NCI-H146 (cell line): Measurements from ENCODE around the gene HAGH.
A peak's percentile ranks its signal among the peaks of the same experiment; 100 is the strongest.
"Not testable (repeated sequence)": the region's sequence is repeated elsewhere in the genome, so short reads cannot be mapped to it uniquely, and the experiment has no call there.

Experiments
- DNase-seq: peaks from one replicate; lab custom pipeline; 2025; lab: John Stamatoyannopoulos, UW

The HAGH gene

DNA sequence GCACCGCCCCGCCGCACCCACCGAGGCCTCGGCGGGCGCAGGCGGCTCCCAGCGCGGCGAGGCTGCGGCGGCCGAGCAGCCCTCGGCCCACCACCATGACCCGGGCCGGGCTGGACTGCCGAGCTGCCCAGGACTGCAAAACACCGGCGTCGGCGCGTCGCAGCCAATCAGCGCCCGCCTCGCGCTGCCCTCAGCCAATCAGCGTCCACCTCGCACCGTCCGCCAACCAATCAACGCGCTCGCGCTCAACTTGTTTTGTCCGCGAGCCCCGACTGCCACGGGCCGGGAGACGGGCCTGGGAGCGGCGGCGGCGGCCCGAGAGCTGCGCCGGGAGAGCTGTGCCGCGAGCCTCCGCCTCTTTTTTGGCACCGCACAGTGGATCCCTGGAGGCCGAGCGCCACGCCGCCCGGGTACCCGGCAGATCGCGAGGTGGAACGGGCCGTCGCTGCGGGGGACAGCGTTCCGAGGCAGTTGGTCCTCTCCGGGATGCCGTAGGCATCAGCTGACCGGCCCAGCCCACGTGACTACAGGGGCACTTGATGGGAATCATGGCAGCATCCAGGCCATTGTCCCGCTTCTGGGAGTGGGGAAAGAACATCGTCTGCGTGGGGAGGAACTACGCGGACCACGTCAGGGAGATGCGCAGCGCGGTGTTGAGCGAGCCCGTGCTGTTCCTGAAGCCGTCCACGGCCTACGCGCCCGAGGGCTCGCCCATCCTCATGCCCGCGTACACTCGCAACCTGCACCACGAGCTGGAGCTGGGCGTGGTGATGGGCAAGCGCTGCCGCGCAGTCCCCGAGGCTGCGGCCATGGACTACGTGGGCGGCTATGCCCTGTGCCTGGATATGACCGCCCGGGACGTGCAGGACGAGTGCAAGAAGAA is at the start of gene HAGH, which contains the start of gene FAHD1:
Gene HAGH (minus strand): TSS at position 135 of the 883 bp plus-strand sequence. CDS start 38 bp downstream, at position 97.
Gene FAHD1 (plus strand): TSS at position 516 of the 883 bp plus-strand sequence. CDS start 33 bp downstream, at position 549.
- DNase-seq: peak; percentile 94

DNA sequence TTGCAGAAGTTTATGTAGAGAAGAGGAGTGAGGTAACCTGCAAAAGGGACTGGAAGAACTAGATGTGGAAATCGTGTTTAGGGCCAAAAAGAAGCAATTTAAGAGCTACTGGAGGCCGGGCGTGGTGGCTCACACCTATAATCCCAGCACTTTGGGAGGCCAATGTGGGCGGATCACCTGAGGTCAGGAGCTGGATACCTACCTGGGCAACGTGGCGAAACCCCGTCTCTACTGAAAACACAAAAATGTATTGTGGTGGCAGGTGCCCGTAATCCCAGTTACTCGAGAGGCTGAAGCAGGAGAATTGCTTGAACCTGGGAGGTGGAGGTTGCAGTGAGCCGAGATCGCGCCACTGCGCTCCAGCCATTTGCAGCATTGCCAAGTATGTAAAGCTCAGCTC is 49.4 kb upstream of the HAGH start:
- not testable (repeated sequence) for DNase-seq

DNA sequence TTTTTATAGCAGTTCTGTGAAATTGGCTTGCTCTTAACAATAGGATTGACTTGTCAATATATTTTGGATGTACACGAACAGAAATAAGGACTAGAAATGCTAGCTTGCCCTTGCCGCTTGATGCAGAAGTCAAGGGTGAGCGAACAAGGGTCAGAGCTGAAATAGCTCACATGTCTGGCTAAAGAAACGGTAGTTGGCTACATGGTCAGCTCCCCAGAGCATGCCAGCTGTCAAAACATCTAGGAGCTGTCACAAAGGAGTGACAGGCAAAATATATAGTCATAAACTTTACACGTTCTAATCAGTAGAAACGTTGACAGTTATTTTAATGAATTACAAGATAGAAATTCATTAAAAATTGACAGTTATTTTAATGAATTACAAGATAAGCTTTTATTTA is 48.2 kb upstream of the HAGH start:
- peak; percentile 19 for DNase-seq

DNA sequence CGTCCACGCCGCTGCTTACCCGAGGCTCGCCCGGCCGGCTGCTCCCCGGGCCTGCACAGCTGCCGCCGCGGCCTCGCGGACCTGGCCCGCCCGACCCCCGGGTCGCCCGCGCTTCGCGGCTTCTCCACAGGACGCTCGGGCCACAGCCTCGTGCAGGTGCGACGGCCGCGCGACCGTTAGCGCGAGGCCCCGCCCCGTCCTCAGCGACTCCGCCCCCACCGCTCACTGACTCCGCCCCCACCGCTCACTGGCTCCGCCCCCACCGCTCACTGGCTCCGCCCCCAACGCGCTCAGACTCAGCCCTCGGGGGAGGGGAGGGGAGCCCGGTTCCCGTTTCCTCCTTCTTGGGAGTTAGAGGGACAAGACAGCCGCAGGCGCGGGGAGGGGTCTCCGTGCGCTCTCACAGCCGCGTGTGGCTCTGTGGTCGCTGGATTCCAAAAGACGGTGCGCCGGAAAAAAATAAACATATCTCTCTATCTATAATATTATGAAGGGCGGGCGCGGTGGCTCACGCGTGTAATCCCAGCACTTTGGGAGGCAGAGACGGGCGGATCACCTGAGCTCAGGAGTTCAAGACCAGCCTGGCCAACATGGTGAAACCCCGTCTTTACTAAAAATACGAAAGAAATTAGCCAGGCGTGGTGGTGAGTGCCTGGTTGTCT is 45.5 kb upstream of the HAGH start, which contains the start of gene MEIOB:
Gene MEIOB (minus strand): TSS at position 191 of the 662 bp plus-strand sequence. CDS start 3,989 bp downstream, outside the sequence.
- peak; percentile 93 for DNase-seq

DNA sequence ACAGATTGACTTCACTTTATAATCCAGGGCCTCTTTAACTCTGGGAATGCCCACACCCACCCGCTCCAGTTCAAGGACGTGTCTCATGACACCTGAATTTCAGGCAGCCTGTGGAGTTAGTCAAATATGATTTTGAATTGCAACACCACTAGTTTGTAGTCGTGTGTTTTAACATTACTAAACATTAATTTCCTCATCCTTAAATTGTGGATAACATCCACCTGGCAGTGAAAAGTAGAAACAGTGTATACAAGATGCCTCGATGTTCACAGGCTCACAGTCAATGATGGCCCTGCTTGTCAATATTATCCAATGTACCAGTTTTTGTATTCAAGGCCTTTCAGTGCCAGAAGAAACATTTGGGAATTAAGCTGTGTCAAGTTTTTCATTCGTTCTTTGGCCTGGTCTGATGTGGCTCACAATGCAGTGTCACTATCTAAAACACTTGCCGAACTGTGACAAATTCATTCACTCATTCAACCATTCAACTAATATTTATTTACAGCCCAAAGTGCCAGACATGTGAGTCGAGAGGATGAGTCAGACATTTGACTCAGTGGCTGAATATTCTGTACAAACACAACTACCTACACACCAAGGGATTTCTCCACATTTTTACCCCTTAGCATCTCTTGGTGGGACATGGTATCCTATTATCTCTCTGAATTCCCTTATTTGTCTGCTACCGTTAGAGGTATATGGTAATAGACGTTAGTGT is 43.9 kb upstream of the HAGH start:
- DNase-seq: no peak

DNA sequence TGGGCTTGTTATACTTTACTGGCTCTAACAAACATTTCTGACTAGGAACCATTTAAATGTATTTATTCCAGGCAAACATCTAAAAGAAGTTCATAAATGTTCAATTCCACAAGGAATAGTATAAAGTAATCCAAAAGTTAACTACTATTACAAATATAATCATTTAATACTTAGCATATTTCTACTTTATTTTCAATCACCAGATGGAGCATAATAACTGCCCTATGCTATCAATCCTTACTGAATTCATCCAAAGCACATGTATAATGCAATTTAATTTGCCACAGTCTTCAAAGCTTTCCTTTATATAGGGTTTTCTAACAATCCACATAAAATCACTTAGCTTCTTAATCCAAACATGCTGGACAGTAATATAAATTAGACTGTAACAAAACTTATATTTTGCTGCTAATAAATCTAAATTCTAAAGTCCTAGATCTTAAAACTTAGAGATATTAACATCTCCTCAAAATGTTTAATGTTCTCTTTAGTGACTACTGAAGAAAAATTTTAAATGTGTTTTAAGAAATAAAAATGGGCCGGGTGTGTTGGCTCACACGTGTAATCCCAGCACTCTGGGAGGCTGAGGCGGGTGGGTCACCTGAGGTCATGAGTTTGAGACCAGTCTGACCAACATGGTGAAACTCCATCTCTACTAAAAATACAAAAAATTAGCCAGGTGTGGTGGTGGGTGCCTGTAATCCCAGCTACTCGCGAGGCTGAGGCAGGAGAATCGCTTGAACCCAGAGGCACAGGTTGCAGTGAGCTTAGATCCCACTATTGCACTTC is 39.5 kb upstream of the HAGH start:
- no peak for DNase-seq

DNA sequence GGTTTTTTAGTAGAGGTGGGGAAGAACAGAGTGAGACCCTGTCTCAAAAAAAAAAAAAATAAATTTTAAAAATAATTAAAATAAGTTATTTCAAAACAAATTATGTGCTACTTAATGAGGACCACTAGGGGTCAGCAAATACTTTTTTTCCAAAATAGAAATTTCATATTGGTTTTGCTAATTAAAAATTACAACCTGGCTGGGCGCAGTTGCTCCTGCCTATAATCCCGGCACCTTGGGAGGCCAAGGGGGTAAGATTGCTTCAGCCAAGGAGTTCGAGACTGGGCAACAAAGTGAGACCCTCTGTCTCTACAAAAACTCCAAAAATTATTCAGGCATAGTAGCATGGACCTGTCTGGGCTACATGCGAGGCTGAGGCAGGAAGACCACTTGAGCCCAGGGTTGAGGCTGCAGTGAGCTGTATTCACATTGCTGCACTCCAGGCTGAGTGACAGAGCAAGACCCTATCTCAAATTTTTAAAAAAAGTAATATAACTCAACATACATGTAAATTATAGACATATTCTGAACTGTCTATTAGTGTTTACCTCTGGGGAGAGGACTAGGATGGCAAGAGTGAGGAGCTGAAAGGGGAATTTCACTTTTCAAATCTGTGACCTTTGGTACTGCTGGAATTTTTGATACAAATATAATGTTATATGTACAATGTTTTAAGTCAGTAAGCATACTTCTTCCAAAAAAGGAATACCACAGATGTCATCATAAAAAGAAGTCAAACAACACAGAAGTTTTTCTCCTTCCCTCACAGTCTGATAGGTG is 37.2 kb upstream of the HAGH start:
- DNase-seq: peak; percentile 29

DNA sequence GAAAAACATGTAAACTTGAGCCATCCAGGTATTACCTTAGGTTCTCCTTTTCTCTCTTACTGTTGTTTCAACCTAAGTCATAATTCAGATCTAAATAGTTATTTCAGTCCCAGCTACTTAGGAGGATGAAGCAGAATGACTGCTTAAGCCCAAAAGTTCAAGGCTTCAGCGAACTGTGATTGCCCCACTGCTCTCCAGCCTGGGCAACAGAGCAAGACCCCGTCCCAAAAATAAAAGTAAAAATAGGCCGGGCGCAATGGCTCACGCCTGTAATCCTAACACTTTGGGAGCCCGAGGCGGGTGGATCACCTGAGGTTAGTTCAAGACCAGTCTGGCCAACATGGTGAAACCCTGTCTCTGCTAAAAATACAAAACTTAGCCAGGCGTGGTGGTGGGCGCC is 35.8 kb upstream of the HAGH start:
- no peak for DNase-seq

DNA sequence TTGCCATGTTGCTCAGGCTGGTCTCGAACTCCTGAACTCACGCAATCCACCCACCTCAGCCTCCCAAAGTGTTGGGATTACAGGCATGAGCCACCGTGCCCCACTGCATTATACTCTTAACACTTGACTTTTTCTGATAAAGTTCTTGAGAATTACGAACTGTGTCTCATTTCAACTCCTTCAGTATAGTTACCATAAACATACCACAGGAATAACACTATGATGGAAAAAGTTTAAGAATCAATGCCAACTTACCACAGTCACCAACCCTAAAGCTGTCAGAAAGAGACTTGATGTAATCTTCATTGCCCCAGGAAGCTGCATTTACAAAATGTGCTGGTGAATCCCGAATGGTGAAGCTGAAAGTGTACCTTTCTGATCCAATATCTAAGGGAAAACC is 35.1 kb upstream of the HAGH start:
- no peak for DNase-seq

DNA sequence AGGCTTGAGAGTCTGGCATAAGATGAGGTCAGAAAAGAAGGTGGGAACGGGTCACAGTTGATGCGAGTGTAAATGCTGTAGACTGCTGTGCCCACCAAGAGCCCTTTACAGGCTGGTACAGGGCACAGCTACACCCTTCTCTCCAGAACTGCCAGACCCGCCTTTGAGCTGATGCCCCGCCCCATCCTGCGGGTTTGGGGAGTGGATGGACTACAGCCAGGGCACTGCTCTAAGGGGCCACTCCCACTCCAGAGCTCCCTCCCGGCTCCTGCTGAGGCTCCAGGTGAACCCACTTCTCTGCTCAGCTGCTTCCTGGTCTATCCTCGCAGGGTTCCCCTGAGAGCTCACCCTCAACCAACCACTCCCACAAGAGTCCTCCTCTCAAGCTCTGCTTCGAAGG is 33.0 kb upstream of the HAGH start:
- DNase-seq: no peak

DNA sequence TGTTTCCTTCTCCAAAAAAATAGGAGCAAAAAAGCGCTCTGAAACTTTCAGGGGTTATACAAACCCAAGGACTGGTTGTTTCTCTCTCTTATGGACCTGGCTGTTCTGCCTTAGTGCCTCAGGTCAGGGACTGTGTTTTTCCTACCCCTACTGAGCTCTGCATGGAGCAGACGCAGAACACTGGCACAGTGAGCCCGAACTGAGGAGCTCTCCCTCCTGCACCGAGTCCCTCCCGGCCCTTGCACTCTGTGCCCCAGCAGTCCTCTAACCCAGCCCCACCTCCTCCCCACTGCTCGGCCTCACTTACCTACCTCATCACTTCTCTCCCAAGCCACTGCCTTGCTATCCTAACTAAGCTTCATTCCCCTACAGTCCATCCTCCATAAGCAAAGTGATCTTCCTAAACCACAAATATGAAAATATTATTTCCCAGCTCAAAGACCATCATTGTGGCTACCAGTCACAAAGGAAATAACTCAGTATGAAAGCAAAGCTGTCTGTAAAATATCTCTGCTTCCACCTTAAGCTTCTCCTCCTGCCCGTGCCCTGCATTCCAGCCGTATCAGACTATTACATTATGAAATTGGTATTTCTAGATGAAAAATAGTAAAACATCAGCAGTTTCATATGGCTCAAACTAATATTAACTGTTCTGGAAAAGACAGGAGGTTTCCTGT is 31.7 kb upstream of the HAGH start:
- no peak for DNase-seq

DNA sequence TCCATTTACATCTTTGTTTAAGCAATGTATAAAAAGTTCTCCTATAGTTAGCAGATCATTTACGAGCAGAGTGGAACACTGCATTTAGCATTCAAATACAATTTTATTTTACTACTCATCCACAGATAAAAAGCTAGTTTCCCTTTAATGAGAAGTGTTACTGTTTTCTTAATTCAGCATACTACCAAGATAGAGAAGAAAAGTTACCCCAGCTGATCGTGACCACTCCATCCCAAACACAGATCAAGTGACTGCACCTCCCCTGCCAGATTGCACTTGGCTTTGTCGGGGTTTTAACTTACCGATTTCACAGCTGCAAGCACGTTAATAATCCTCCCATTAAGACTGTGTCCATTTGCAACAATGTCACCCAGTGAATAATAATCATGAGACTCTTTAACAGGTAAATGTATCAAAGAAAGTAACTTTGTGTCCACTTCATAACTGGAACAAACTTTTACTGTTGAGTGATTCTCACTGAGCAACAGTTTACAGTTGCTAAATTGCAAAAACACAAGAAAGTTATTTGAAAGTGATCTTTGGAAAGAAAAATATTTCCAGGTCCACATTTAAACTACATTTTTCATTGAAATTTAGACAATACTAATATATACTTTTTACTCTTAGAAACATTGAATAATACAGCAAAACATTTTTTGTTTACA is 30.9 kb upstream of the HAGH start:
- no peak for DNase-seq

DNA sequence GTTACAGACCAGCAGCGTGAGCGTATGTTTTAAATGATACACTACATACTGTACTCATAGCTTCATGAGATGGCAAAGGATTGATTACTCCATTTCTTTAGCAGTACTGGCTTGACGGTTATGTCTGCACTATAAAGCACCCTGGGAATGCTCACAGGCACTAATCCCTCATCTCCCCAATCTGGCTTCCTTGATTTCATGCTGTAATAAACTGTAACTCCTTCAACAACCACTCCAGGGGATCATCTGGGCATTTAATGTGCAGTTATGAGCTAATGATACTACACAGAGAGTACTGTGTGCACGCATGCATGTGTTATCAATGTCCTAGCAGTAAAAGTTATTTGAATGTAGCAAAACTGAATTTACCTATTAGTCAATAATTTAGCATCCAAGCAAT is 25.2 kb upstream of the HAGH start:
- no peak for DNase-seq

DNA sequence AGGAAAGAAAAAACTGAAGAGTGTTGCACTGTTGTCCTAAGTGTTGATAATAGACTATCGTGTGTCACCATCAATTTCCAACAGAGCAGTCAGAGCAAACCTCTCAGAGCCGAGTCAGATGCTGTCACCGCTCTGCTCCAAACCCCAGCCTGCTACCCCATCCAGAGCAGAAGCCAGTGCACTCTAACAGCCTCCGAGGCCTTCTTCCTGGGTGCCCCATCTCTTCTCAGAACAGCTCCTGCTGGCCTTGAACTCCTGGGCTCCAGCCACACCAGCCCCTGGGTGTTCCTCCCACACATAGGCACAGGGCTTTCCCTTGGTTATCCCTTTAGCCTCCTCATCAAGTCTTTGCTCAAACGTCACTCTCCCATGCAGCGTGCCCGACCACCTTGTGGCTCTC is 24.4 kb upstream of the HAGH start:
- DNase-seq: no peak

DNA sequence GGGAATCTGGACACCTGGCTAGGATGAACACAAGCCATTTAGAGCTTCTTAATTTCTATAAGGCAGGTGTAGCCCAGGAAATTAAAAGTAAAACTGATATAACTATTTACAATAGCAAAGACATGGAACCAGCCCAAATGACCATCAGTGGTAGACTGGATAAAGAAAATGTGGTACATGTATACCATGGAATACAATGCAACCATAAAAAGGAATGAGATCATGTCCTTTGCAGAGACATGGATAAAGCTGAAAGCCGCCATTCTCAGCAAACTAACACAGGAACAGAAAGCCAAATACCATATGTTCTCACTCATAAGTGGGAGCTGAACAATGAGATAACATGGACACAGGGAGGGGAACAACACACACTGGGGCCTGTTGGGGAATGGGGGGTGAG is 19.8 kb upstream of the HAGH start:
- no peak for DNase-seq

DNA sequence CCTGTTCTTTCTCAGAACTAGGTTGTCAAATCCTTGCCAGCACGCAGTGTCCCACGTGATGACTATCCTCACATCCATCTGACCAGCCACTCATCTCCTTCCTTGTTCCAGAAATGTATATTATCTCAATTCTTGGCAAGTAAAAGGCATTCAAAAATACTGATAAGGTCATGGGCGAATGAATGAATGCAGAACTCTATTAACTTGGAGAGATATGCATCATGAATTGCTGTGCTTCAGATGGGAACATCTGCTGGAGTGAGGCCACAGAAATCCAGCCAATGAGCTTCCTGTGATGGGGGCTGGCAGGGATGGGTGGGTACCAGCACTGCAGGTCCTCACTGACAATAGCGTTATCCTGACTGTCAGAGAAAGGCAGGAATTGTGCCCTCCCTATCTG is 19.4 kb upstream of the HAGH start:
- DNase-seq: no peak

DNA sequence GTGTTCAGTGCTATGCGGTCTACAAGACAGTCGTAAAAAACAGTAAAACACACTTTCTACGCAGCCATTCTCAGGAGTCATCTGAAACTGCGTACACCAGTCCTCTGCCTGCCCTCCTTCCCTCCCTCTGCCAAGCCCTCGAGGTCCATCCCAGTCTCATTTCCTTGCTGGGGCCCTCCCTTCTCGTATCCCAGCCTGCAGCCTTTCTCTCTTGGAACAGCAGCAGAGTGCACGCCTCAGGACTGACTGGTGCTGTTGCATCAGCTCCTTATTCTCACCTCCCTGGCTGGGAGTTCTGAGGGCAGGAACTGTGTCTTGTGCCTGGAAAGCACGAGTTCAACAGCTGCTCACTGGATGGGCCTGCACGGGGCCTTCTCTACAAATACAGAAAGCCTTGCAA is 12.9 kb upstream of the HAGH start:
- no peak for DNase-seq

DNA sequence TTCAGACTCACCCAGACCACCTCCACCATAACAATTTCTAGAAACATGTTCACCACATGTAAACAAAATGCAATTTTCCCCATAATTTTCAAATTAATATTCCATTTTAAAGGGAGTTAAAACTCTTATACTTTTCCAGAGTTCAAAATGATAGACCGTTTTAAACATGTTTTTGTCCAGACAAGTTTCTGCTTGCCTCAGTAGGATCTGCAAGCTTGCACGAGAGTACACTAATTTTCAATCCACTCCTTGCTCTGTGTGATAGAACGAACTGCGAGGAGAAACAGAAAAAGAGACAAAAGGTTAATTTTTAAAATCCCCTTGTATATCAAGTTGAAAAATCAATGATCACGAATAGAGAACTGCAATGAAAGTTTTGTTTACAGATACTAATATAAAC is 7.5 kb upstream of the HAGH start:
- DNase-seq: no peak

DNA sequence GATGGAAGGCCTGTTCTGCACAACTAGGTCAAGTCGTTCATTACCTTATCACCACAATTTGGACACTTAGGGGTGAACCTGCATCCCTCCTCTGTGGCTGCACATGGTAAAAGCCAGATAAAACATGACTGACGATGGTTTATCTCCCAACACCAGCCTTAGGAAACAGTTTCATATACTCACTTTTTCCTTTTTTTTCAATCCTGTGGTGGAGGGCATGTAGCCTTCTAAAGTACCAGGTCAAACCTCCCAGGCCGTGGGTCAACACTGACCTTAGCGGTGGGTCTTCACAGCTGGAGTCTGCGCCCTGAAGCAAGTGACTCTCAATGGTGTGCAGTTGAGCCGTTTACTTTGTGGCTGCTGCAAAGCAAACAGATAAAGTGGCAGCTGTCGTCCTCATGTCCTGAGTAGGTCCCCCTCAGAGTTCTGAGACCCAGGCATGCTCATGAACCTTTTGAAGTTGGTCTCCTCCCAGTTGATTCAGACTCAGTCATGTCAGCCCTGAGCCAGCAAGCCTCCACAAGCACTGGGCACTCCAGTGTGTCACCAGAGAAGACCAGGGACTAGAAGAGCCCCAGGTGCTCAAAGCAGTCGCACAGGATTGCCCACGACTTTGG is 6.3 kb upstream of the HAGH start:
- peak; percentile 90 for DNase-seq
